ENCODE data around the gene RPTOR. TPM values are rescaled to one million over a fixed set of nuclear protein-coding genes. Genes with fewer than 3 reads are reported as not detected.

The RPTOR gene
- total and polyA plus RNA-seq, 2 experiments from 2014 or later: 13.2 to 37.9 TPM

DNA sequence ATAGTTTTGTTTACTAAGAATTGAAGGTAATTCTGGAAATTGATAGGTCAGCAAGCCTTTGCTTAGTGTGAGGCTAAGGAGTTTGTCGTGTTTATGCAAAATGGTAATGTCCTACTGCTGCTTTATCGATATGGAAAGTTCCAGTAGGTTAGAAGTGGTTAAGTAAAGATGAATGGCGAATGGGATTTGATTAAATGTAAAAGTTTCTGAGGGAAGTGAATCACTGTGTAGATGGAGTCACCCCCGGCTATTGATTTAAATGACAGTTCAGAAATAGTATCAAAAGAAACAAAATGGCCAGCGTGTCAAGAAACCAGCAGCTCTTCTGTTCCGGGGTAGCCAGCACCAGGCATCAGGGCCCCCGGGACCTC lies 131.4 kb downstream of the RPTOR start:
- H3K27me3 ChIP-seq: no peaks in the 10 kb centered on the region
- TF ChIP-seq, protein P1, sequence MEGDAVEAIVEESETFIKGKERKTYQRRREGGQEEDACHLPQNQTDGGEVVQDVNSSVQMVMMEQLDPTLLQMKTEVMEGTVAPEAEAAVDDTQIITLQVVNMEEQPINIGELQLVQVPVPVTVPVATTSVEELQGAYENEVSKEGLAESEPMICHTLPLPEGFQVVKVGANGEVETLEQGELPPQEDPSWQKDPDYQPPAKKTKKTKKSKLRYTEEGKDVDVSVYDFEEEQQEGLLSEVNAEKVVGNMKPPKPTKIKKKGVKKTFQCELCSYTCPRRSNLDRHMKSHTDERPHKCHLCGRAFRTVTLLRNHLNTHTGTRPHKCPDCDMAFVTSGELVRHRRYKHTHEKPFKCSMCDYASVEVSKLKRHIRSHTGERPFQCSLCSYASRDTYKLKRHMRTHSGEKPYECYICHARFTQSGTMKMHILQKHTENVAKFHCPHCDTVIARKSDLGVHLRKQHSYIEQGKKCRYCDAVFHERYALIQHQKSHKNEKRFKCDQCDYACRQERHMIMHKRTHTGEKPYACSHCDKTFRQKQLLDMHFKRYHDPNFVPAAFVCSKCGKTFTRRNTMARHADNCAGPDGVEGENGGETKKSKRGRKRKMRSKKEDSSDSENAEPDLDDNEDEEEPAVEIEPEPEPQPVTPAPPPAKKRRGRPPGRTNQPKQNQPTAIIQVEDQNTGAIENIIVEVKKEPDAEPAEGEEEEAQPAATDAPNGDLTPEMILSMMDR (IDR thresholded peaks at IDR 0.05; ENCODE audit: low read depth, low read length): no peak
- no peak for DNase-seq (ENCODE audit: low read depth in 1 of 2, low spot score in 1 of 2)

DNA sequence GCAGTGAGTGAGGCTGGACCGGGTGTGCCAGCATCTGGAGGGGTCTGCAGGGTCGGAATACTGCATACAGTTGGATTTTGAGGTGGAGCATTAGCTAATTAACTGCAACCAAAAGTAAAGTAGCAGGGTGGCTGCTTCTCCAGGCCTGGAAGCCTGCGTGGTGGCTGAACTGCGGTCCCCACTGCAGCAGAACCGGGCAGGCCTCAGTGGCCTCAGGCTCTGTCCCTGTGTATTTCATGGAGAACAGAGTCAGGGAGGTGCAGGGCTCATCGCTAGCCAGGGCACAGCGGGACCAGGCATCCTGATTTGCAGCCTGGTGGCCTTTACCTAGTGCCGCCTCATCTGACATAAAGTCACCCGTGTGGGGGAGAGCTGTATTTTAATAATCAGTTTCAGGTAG lies 131.9 kb downstream of the RPTOR start:
- Histone ChIP-seq H3K27me3 (no peaks in the 10 kb centered on the region), H3K4me1 (ENCODE audit: low read depth) (no peaks in the 10 kb centered on the region), H3K36me3 (no peaks in the 10 kb centered on the region), H3K27ac (no peak overlapping the region), H3K9me3 (ENCODE audit: low read depth) (no peaks in the 10 kb centered on the region), H3K4me3 (no peak overlapping the region)
- TF ChIP-seq, protein P1 (IDR thresholded peaks at IDR 0.05; ENCODE audit: low read depth, low read length): no peak
- no peak for DNase-seq (ENCODE audit: low read depth in 1 of 2, low spot score in 1 of 2)

More for the DNA sequence above, 131.4 kb downstream of the RPTOR start:
- H3K36me3 ChIP-seq: no peaks in the 10 kb centered on the region
- no peaks in the 10 kb centered on the region for H3K9me3 ChIP-seq (ENCODE audit: low read depth)
- H3K4me1 ChIP-seq (ENCODE audit: low read depth): no peaks in the 10 kb centered on the region
- no peak overlapping the region for H3K27ac ChIP-seq
- no peak overlapping the region for H3K4me3 ChIP-seq

DNA sequence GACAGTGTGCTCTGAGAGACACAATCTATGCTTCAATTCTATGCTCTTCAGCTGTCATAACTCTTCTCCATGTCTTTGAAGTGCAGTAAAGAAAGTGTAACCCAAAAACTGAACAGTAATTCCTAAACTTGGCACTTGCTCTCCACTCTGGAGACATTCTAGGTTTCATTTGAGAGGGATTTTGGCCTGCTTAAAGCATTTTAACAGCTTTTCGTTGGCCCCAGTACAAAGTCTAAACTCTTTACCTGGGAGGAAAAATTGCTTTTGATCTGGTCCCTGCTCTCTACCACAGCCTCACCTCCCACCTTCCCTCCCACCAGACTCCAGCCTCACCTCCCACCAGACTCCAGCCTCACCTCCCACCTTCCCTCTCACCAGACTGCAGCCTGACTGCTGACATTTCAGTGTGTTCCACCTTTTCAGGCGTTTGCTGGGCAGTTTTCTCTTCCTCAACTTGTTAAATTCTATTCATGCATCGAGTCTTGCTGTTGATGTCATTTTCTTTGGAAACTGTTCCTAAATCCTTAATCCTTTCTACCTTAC lies 132.6 kb downstream of the RPTOR start:
- Histone ChIP-seq H3K4me3 (no peak overlapping the region), H3K36me3 (no peaks in the 10 kb centered on the region), H3K4me1 (ENCODE audit: low read depth) (no peaks in the 10 kb centered on the region), H3K9me3 (ENCODE audit: low read depth) (no peaks in the 10 kb centered on the region), H3K27me3 (no peaks in the 10 kb centered on the region), H3K27ac (no peak overlapping the region)
- TF ChIP-seq, protein P1 (IDR thresholded peaks at IDR 0.05; ENCODE audit: low read depth, low read length): no peak
- no peak for DNase-seq (ENCODE audit: low read depth in 1 of 2, low spot score in 1 of 2)

DNA sequence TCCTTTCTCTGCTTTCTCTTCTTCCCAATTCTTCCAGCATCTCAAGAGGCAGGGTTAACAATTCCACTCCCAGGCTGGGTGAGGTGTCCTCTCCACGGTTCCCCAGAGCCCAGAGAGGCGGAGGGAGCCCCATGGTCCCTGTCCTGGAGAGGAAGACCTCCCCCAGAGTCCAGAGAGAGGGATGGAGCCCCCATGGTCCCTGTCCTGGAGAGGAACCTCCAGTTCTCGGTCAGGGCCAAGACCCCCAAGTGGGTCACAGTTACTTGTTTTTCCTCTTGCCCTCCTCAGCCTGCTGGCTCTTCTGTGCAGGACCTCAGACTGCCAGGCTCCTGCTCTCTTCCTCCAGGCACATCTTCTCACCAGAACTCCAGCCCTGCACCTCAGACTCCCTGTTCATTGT lies 135.2 kb downstream of the RPTOR start:
- Histone ChIP-seq H3K4me1 (ENCODE audit: low read depth) (no peaks in the 10 kb centered on the region), H3K4me3 (no peak overlapping the region), H3K36me3 (no peaks in the 10 kb centered on the region), H3K9me3 (ENCODE audit: low read depth) (no peaks in the 10 kb centered on the region), H3K27me3 (no peaks in the 10 kb centered on the region), H3K27ac (no peak overlapping the region)
- no peak for DNase-seq (ENCODE audit: low read depth in 1 of 2, low spot score in 1 of 2)
- TF ChIP-seq, protein P1 (IDR thresholded peaks at IDR 0.05; ENCODE audit: low read depth, low read length): no peak

DNA sequence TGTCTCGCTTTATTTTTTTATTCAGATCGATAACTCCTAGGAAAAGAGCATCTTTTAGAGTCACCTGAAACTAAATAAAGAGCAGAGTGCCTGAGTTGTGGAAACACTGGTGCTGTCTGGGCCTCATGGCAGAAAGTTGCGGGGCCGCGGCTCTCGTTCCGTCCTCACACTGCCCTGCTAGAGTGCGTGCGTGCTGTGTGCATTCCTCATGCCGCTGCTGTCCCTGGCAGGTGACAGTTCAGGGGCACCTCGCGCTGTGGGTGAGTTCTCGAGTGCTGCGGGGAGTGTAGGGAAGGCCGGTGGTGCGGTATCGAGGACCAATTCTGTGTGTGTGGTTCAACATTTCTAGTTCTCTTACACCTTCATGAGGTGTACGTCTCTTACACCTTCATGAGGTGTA lies 136.6 kb downstream of the RPTOR start:
- no peaks in the 10 kb centered on the region for H3K9me3 ChIP-seq (ENCODE audit: low read depth)
- no peak overlapping the region for H3K27ac ChIP-seq
- DNase-seq (ENCODE audit: low read depth in 1 of 2, low spot score in 1 of 2): no peak
- H3K36me3 ChIP-seq: no peaks in the 10 kb centered on the region
- H3K4me3 ChIP-seq: no peak overlapping the region
- no peaks in the 10 kb centered on the region for H3K4me1 ChIP-seq (ENCODE audit: low read depth)
- TF ChIP-seq, protein P1 (IDR thresholded peaks at IDR 0.05; ENCODE audit: low read depth, low read length): no peak
- no peaks in the 10 kb centered on the region for H3K27me3 ChIP-seq

DNA sequence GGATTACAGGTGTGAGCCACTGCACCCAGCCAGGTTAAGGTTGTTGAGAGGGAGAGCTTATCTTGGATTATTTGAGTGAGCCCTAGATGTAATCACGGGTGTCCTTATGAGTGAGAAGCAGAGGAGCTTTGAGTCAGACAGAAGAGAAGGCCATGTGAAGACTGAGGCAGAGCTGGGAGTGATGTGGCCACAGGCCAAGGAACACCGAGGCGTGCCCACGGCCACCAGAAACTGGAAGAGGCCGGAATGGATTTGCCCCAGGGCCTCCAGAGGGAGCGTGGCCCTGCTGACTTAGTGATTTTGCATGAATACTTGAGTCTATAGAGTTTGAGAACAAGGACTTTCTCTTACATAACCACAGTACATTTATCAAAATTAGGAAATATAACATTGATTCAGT lies 137.7 kb downstream of the RPTOR start:
- H3K36me3 ChIP-seq: no peaks in the 10 kb centered on the region
- H3K9me3 ChIP-seq (ENCODE audit: low read depth): no peaks in the 10 kb centered on the region
- no peak for DNase-seq (ENCODE audit: low read depth in 1 of 2, low spot score in 1 of 2)
- TF ChIP-seq, protein P1 (IDR thresholded peaks at IDR 0.05; ENCODE audit: low read depth, low read length): no peak
- H3K4me1 ChIP-seq (ENCODE audit: low read depth): no peaks in the 10 kb centered on the region
- no peak overlapping the region for H3K27ac ChIP-seq
- no peak overlapping the region for H3K4me3 ChIP-seq
- no peaks in the 10 kb centered on the region for H3K27me3 ChIP-seq

All from cardiac muscle cell (in vitro differentiated cells and primary cell).